Measurements from ENCODE around the gene CBARP. TPM values are rescaled to one million over a fixed set of nuclear protein-coding genes. Genes with fewer than 3 reads are reported as not detected.
A peak's percentile ranks its signal among the peaks of the same experiment; 100 is the strongest.

The CBARP gene
- total RNA-seq, 1 donor from 2014 or later: 9.2 TPM

DNA sequence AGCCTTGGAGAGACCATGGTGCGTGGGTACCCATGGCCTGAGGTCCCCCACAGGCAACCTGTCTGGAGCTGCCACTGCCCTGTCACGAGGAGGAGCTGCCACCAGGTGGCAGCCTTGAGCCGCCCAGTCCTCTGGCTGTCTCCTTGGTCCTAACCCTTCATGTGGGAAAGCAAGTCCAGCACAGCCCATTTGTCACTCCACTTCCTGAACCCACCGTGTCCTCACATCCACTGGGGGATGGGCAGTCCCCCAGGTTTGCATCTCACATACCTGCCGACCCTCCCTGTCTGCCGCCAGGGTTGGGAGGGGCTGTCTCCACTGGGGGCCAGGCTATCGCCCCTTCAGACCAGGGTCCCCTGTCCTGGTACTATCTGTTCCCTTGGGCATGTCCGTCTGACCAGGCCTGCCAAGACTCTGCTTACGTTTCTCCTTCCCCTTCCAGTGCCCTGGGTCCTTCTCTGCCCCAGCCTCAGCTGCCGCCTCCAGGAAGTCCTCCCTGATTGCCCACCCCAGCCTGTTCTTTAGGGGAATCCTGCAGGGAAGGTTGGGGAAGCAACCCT lies 42.1 kb upstream of the CBARP start:
- Mint-ChIP-seq H3K4me1 (peaks cover 13% of the 10 kb centered on the region), H3K27ac (peak overlapping the region; percentile 12), H3K36me3 (peaks cover 4% of the 10 kb centered on the region), H3K4me3 (peak overlapping the region; percentile 37), H3K27me3 (ENCODE audit: low read depth) (peaks cover 6% of the 10 kb centered on the region), H3K9me3 (no peaks in the 10 kb centered on the region)
- TF ChIP-seq, protein P1, sequence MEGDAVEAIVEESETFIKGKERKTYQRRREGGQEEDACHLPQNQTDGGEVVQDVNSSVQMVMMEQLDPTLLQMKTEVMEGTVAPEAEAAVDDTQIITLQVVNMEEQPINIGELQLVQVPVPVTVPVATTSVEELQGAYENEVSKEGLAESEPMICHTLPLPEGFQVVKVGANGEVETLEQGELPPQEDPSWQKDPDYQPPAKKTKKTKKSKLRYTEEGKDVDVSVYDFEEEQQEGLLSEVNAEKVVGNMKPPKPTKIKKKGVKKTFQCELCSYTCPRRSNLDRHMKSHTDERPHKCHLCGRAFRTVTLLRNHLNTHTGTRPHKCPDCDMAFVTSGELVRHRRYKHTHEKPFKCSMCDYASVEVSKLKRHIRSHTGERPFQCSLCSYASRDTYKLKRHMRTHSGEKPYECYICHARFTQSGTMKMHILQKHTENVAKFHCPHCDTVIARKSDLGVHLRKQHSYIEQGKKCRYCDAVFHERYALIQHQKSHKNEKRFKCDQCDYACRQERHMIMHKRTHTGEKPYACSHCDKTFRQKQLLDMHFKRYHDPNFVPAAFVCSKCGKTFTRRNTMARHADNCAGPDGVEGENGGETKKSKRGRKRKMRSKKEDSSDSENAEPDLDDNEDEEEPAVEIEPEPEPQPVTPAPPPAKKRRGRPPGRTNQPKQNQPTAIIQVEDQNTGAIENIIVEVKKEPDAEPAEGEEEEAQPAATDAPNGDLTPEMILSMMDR (IDR thresholded peaks at IDR 0.05; ENCODE audit: unreplicated experiment): peak; percentile 95
- peak; percentile 66 to 89 for DNase-seq (ENCODE audit: low spot score in 2 of 2, unreplicated experiment in 2 of 2)

GRCh38 chr19:1278713-1279660 lies 41.2 kb upstream of the CBARP start:
- H3K27ac Mint-ChIP-seq: no peak overlapping the region
- no peak overlapping the region for H3K4me3 Mint-ChIP-seq
- H3K9me3 Mint-ChIP-seq: no peaks in the 10 kb centered on the region
- peaks cover 4% of the 10 kb centered on the region for H3K36me3 Mint-ChIP-seq
- TF ChIP-seq, protein P1 (IDR thresholded peaks at IDR 0.05; ENCODE audit: unreplicated experiment): no peak
- H3K27me3 Mint-ChIP-seq (ENCODE audit: low read depth): no peaks in the 10 kb centered on the region
- no peak for DNase-seq (ENCODE audit: low spot score in 2 of 2, unreplicated experiment in 2 of 2)
- peaks cover 14% of the 10 kb centered on the region for H3K4me1 Mint-ChIP-seq

DNA sequence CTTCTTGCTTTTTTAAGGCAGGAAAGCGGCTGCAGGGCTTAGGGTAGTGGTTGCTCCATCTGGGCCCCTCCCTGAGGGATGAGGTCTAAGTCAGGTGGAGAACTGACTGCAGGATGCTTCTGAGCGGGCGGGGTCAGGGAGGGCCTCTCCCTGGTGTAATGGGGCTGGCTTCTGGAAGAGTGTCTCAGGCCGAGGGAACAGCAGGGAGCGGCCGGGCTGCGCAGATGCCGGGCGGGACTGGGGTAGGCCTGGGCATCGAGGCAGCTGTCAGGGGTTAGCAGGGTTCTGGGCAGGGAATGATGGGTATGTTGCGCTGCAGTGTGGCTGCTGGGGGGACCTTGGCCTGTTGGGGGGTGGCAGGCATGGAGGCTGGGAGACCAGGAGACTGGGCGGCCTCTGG lies 40.3 kb upstream of the CBARP start:
- Mint-ChIP-seq H3K4me3 (no peak overlapping the region), H3K27me3 (ENCODE audit: low read depth) (no peaks in the 10 kb centered on the region), H3K9me3 (no peaks in the 10 kb centered on the region), H3K27ac (no peak overlapping the region), H3K36me3 (peaks cover 10% of the 10 kb centered on the region), H3K4me1 (peaks cover 21% of the 10 kb centered on the region)
- no peak for DNase-seq (ENCODE audit: low spot score in 2 of 2, unreplicated experiment in 2 of 2)
- TF ChIP-seq, protein P1 (IDR thresholded peaks at IDR 0.05; ENCODE audit: unreplicated experiment): no peak

DNA sequence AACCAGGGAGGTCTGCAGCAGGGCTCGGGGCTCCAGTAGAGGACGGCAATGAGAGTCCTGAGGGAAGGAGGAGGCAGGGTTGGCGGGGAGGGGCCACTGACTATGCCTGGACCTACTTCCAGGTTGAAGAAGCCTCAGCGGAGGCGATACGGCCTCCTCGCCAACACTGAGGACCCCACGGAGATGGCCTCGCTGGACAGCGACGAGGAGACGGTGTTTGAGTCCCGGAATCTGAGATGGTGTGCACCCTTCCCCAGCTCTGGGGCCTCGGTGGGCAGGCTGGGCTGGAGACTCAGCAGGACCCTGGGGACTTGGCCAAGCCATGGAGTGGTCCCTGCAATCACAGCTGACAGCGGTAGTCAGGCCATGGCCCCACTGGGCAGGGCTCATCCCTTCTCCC lies 39.3 kb upstream of the CBARP start:
- Mint-ChIP-seq H3K27me3 (ENCODE audit: low read depth) (no peaks in the 10 kb centered on the region), H3K9me3 (no peaks in the 10 kb centered on the region), H3K4me1 (peaks cover 29% of the 10 kb centered on the region), H3K27ac (peak overlapping the region; percentile 43), H3K4me3 (no peak overlapping the region), H3K36me3 (peaks cover 15% of the 10 kb centered on the region)
- no peak for DNase-seq (ENCODE audit: low spot score in 2 of 2, unreplicated experiment in 2 of 2)
- TF ChIP-seq, protein P1 (IDR thresholded peaks at IDR 0.05; ENCODE audit: unreplicated experiment): no peak

DNA sequence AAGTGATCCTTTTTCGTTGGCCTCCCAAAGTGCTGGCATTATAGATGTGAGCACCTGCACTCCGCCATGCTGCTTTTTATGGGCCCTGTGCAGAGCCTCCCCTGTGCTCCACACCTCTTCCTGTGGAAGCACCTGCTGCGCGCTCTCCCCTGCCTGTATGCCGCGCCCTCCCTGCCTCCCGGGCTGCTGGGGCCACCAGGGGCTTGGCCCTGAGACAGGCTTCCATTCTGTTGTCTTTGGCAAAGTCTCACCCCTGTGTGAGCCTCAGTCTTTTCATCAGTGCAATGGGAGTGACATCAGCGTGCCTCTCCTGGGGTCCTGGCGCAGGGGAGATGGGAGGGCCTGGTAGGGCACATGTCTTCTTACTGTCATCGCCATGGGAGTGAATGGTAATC lies 38.8 kb upstream of the CBARP start:
- no peaks in the 10 kb centered on the region for H3K9me3 Mint-ChIP-seq
- peaks cover 19% of the 10 kb centered on the region for H3K36me3 Mint-ChIP-seq
- TF ChIP-seq, protein P1 (IDR thresholded peaks at IDR 0.05; ENCODE audit: unreplicated experiment): no peak
- DNase-seq (ENCODE audit: low spot score in 2 of 2, unreplicated experiment in 2 of 2): no peak
- peak overlapping the region; percentile 73 for H3K4me3 Mint-ChIP-seq
- peaks cover 33% of the 10 kb centered on the region for H3K4me1 Mint-ChIP-seq
- H3K27ac Mint-ChIP-seq: peak overlapping the region; percentile 43
- no peaks in the 10 kb centered on the region for H3K27me3 Mint-ChIP-seq (ENCODE audit: low read depth)
